GM21390 (cell line): Measurements from ENCODE around the gene CHCHD6.

ENCODE experiments used
- ATAC-seq: cut with Tn5 transposase; IDR thresholded peaks from one replicate; pipeline ENCODE4 v1.9.1; 2021; ENCODE audit not compliant: unreplicated experiment

Gene CHCHD6

DNA sequence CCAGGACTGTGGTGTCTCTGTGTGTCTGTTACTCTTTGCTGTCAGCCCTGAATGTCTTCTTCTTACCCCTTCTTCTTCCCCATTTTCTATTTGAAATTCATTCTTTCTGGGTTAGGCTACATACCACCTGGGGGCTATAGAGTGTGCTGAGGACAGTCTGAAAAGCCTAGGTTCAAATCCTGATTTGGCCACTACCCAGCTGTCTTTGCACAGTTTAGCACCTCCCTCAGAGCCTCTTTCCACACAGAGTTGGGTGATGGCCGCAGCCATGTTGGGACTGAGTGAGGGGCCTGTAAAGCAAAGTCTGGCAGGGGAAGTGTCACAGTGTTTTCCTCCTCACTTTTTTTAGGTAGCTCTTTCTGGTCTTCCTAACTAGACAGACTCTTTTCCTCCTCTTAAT lies 113.7 kb downstream of the CHCHD6 start:
- no peak for ATAC-seq

GRCh38 chr3:126818400-126819095 lies 114.5 kb downstream of the CHCHD6 start:
- no peak for ATAC-seq

- ATAC-seq: no peak
Measured at GRCh38 chr3:126826693-126827092, 122.7 kb downstream of the CHCHD6 start.

DNA sequence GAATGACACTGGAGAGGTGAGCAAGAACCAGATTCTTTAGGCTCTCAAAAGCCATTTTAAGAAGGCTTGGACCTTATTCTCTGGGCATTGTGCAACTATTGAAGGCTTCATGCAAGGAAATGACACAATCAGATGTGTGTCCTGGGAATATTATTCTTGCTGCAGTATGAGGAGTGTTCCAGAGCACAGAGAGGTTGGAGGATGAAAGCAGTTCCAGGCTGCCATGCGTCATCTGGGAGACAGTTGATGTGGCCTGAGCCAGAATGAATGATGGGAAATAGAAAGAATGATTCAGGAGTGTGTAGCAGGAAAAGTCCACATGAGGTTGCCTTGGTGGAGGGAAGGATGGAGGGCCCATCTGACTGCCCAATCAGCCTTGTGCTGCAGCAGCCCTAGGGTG lies 123.1 kb downstream of the CHCHD6 start:
- ATAC-seq: no peak

- ATAC-seq: no peak
Measured at GRCh38 chr3:126828306-126828705, 124.3 kb downstream of the CHCHD6 start.

GRCh38 chr3:126832933-126833332 lies 128.9 kb downstream of the CHCHD6 start:
- ATAC-seq: no peak

DNA sequence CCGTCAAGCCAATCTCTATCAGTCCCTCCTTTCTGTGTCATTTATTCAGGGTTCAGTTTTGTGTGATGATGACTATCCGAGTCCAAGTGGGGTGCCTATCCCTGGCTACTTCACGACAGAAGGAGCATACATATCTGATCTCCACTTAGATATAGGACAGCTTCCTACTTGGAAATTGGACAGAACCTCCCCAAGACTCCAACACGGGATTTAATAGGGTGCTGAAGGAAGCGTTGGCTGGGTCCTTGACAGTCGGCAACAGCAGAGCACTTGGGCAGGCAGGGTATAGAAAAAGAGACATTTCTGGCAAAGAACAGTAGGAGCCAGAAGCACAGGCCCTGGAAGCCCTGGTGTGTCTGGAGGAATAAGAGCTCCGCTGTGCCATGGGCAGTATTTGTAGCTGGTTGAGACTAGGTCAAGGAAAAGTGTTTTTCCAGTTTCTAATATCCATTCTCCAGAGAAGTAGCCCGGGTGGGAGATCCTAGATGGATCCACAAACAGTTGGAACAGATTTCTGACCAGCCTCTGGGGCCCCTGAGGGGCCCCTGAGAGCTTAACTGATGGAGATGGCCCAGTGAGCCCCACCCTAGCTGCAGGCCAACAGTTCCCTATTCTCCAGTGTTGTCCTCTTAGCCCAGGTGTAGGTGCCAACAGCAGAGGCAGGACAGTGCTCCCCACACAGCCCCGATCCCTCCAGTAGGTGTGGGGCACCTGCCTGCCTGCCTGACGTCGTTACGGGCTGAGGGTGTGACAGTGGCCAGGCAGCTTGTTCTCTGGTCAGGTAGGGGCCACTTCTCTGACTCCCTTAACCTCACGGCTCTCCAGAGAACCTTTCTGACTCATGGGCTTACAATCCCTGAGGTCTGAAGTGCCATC lies 130.8 kb downstream of the CHCHD6 start:
- no peak for ATAC-seq

DNA sequence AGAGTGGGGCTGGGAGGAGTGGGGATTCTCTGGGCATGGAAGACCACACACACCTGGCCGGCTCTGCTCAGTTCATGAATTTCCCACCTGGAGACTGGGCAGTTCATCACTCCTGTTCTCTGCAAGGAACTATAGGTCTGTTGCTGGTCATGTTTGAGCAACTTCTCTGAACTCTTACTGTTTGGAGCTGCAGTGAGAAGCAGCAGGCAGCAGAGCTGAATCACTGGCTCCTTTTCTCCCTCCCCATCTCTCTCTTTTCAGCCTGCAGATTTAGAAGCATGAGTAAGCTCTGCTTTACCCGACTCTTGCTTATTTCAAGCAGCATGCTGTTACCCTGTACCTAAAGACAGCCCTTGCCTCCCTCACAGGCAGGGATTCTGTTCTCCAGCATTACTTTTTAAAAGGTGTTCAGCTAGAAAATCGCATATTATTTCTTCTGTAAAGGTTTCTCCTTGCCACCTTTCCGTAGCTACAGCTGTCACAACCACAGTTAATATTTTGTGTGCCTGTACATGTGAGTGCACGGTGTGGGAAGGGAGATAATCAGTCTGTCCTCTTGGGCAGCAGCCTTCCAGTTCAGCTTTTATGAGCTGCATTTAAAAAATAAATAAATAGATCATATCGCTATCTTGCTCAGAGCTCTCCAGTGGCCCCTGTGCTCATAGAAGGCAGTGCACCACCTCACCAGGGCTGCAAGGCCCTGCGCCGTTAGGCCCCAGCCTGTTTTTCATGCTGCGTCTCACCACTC lies 131.6 kb downstream of the CHCHD6 start:
- ATAC-seq: no peak

DNA sequence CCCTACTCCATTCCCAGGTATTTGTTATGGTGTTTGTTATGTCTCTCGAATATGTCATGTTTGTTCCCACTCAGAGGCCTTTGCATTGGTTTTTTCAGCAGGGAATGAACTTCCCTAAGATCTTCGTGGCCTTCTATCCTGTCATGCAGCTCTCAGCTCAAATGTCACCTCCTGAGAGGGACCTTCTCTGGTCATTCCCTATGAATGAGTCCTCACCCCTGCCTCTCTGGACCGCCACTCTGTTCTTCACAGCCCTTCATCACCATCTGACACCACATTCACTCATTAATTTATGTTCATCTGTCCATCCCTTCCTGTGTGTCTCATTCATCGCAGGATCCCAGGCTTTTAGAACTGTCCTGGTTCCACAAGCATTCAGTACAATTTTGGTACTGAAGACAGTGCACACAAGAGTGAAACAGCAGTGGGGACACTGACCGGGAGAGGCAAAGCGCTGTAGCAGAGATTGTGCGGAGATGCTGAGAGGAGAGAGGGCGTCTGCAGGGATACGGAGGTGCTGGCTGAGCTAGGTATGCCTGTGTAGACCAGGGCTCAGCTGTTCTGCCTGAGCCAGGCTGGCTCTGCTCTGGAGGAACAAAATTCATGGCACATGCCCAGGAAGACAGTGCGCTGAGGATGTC lies 132.3 kb downstream of the CHCHD6 start:
- ATAC-seq: no peak

DNA sequence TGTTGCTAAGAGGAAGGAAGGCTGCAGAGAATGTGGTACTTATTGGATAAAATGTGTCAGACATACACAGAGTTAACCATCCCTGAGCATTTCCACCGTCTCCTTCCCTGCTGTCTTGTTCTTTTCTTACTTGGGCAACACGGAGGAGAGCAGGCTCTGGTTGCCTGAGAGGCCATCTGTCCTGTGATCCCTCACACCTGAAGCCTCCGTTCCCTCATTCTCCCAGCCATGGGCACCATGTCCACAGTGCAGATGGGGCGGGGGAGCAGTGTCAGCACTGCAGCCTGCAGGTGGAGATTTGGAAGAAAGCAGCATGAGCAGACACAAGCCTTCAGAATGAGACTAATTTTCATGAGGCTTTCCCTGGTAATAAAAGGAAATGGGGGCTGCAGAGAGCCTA lies 133.7 kb downstream of the CHCHD6 start:
- ATAC-seq: no peak

DNA sequence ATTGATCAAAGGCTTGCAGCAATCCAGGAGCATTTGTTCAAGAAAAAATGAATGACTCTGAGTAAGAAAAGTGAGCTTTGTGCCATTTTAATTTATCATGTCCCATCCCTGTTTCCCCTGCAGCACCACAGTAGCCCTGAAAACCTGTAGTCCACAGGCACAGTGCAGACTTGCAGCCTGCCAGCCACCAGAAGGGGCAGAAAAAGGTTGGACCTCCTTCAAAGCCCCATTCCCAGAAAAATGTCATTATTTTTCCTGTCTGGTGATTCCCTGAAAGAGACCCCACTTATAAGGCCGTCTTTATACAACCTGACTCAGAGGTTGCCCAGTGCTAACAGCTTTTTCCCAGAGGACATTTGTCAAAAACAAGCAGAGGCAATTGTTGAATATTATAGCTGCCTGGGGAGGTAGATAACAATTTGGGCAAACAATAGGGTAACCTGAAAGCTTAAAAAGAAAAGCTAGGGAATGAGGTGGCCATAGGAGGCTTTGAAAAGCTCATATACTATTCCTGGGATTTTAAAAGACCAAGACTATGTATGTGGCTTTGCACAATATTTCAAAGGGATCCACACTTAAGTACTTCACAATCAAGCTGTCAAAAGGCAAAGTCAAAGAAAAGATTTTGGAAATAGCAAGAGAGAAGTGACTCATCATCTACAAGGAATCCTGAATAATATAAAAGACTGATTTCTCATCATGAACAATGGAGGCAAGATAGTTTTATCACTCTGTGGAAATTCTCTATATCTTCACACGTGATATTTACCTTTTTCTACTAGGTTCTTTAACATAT lies 142.1 kb downstream of the CHCHD6 start:
- no peak for ATAC-seq

DNA sequence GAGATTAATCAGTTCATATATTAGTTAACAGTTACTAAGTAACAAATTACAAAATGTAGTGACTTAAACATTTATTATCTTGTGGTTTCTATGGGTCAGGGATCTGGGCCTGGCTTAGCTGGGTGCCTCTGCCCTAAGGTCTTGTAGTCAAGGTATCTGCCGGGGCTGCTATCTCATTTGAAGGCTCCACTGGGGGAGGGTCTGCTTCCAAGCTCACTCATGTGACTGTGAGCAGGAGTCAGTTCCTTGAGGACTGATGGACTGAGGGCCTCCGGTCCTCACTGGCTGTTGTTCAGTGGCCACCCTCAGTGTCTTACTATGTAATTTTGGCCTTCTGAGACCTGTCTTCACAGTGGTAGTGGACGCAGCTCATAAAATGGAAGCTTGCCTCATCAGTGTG lies 143.0 kb downstream of the CHCHD6 start:
- ATAC-seq: no peak

- ATAC-seq: no peak
Measured at GRCh38 chr3:126848991-126849390, 145.0 kb downstream of the CHCHD6 start.

DNA sequence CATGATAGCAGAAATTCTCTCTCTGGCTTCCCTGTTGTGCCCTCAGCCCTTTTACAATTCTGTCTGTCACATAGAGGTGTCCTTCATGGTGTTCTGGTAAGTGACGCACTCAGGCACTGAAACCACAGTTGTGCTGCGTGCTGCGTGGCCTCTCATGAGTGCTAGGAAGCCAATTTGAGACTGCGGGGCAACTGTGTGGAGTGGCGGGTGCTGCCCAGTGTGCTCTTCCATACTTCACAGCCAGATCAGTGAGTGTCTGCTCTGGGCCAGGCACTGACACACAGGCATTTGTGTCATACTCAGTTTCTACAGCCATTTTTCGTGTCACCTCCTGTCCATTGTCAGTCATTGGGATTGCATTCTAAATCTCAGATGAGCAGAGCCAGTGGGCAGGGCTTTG lies 145.7 kb downstream of the CHCHD6 start:
- no peak for ATAC-seq

DNA sequence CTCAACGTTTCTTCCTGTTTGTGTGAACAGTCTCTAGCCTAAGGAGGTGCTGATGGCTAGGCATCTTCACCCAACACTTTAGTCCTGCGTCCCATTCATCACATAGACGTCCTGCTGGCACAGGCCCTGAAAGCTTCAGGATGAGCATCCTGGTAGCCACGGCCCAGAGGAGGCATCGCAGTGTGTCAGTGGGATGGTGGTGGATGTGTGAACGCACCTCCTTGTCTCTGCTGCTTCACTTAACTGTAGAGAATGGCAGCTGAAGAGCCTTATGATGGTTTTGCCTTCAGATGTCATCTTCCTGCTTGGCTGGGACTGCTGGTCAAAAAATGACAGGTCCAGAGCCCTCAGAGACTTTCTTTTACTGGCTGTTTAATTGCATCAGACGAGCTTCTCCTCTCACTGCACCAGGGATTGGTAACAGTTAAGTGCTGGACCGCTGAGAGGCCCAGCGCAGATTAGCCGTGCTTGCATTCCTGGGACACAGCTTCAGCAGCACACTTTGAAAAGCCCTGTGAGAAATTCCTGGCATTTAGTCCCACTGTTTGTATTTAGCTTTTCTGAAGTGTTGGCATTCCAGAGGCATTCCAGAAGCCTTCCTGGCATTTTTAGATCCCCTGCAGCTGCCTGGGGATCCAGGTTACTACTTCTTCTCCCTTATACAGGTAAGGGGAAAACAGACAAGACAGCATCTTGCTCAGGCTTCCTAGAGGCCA lies 146.5 kb downstream of the CHCHD6 start:
- ATAC-seq: no peak

DNA sequence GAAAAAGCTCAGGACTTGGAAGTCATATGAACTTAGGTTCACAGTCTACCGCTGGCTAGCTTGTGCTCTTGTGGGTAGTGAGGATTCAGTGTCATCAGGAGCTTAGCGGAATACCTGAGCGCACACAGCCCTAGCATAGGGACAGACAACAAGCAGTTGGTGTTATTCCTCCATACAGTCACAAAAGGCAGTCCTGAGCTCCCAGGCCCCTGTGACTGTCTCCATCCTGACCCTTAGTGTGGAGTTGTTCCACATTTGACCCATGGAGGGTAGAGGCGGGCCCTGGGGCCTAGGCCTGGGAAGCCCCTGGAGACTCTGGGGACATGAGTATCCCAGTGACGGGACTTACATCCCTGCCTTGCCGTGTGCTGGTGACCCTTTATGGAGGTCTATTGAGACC lies 147.3 kb downstream of the CHCHD6 start:
- ATAC-seq: no peak

GRCh38 chr3:126851934-126852333 lies 147.9 kb downstream of the CHCHD6 start:
- no peak for ATAC-seq

GRCh38 chr3:126852511-126852910 lies 148.5 kb downstream of the CHCHD6 start:
- no peak for ATAC-seq

GRCh38 chr3:126854666-126855065 lies 150.6 kb downstream of the CHCHD6 start:
- no peak for ATAC-seq

DNA sequence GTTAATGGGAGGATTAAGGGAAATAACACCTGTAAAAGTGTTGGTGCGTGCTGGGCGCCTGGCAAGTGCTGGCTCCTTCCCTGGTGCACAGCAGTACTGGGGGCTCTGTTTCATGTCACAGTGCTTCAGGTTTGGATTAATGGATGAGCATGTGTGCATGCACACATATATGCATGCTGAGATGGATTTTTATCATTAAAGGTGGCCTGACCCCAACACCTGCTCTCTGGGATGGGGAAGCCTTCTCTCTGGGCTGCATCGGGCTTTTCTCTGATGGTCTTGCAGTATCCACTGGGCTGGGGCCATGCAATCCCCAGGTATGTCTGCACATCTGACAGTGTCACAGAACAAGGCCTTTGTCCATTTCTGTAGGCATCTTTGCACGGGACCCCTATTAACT lies 151.3 kb downstream of the CHCHD6 start:
- ATAC-seq: no peak
